ENCODE results near the gene APOBEC3H. TPM values are rescaled to one million over a fixed set of nuclear protein-coding genes. Genes with fewer than 3 reads are reported as not detected.

Gene APOBEC3H
- polyA plus RNA-seq, 1 experiment = 0.11 TPM

- ChIA-PET CTCF (no interaction called here), POLR2A (no interaction called here)
- Histone ChIP-seq H3K4me3 (ENCODE audit: low read depth, low read length) (no peak overlapping the region), H3K9me3 (ENCODE audit: control insufficient read depth, insufficient read depth, low read length) (no peaks in the 10 kb centered on the region; the same call in 1 of the 2 replicates), H3K27ac (ENCODE audit: low read depth, low read length) (no peak overlapping the region), H3K27me3 (ENCODE audit: control insufficient read depth, insufficient read depth, low read length) (no peaks in the 10 kb centered on the region)
- TF ChIP-seq, protein P1, sequence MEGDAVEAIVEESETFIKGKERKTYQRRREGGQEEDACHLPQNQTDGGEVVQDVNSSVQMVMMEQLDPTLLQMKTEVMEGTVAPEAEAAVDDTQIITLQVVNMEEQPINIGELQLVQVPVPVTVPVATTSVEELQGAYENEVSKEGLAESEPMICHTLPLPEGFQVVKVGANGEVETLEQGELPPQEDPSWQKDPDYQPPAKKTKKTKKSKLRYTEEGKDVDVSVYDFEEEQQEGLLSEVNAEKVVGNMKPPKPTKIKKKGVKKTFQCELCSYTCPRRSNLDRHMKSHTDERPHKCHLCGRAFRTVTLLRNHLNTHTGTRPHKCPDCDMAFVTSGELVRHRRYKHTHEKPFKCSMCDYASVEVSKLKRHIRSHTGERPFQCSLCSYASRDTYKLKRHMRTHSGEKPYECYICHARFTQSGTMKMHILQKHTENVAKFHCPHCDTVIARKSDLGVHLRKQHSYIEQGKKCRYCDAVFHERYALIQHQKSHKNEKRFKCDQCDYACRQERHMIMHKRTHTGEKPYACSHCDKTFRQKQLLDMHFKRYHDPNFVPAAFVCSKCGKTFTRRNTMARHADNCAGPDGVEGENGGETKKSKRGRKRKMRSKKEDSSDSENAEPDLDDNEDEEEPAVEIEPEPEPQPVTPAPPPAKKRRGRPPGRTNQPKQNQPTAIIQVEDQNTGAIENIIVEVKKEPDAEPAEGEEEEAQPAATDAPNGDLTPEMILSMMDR (IDR thresholded peaks at IDR 0.05; ENCODE audit: low read depth, low read length) = no peak
- DNase-seq (ENCODE audit: low read depth, low spot score) = no peak
Measured at GRCh38 chr22:39132281-39132680, 35.2 kb downstream of the APOBEC3H start.

DNA sequence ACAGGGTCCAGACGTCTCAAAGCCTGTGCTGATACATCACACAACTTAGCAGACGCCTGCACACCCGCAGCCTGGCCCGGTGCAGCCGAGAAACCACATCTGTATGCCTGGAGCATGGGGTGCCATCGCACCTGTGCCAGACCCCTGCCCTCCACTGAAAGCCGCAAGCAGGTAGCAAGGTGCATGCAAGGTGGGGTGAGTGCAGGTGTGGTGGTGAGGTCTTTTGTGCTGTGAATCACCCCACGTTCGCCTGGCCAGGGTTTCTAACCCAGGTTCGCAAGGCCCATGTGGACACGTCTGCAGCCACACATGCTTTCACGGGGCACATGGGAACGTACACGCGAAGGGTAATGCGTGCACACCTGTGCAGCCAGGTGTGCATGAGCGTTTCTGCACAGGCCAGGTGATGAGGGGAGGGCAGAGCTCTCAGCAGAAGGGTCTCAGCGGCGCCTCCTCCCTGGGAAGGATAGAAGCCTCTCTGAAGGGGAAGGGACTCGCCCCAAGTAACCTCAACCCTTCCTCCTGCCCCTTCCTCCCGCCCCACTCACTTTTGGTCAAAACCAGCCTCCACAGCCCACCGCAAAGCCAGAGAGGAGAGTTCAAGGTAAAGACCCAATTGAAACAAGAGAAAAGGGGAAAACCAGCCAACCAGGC is 36.0 kb downstream of the APOBEC3H start:
- H3K9me3 ChIP-seq (ENCODE audit: control insufficient read depth, insufficient read depth, low read length) = no peaks in the 10 kb centered on the region; the same call in 1 of the 2 replicates
- ChIA-PET POLR2A (no interaction called here), CTCF (no interaction called here)
- H3K4me3 ChIP-seq (ENCODE audit: low read depth, low read length) = no peak overlapping the region
- no peak overlapping the region for H3K27ac ChIP-seq (ENCODE audit: low read depth, low read length)
- no peaks in the 10 kb centered on the region for H3K27me3 ChIP-seq (ENCODE audit: control insufficient read depth, insufficient read depth, low read length)
- TF ChIP-seq, protein P1 (IDR thresholded peaks at IDR 0.05; ENCODE audit: low read depth, low read length) = no peak
- DNase-seq (ENCODE audit: low read depth, low spot score) = no peak

DNA sequence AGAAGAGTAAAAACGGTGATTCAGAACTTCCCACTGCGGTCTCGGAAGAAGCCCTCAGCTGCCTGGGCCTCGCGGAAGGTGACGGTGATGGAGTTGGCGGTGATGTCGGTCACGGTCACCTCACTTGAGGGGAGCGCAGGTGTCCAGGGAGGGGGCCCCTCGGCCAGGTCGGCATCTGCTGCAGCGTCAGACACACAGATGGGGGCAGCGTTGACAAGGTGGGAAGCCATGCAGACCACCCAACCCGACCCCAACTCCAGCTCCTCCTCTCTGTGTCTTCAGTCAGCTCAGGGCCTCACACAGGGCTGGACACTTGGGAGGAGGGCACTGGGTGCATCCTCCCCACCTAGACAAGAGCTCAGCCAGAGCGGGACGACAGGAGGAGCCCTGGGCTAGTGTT is 36.8 kb downstream of the APOBEC3H start:
- ChIA-PET CTCF (interaction anchor here (1.0 kb wide), 1 partner anchor 8 kb away, joined by 3 read pairs; no protein-coding TSS in a partner anchor), POLR2A (no interaction called here)

DNA sequence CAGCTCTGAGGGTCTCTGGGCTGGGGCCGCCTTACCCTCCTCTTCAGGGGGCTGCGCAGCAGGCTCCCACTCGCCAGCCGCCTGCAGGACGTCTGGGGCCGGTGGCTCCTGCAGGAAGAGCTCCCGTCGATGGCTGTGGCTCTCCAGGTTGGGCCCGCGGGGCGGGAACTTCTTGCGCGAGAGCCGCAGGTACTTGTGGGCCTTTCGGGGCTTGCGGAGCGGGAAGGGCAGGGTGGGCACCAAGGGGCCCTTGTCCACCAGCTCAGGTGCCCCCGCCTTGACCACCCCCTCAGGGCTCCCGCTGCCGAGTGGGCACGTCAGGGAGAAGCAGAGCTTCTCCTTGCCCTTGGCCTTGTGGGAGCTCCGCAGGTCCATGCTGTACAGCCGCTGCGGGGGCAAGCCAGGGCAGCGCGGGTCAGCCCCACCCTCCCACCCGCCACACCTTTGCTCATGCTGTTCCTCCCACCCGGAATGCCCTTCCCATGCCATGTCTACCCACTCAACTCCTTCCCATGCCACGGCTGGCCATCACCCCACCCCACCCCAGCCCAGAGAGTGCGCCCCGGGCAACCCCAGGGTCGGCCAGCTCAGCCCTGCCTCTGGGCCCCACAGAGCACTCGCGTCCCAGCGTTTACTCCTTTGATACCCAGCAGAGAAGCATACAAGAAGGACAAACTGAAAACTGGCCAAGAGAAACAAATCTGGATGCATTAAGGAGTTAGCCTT is 37.5 kb downstream of the APOBEC3H start:
- Histone ChIP-seq H3K27me3 (ENCODE audit: control insufficient read depth, insufficient read depth, low read length) (no peaks in the 10 kb centered on the region), H3K4me3 (ENCODE audit: low read depth, low read length) (no peak overlapping the region), H3K9me3 (ENCODE audit: control insufficient read depth, insufficient read depth, low read length) (no peaks in the 10 kb centered on the region; the same call in 1 of the 2 replicates), H3K27ac (ENCODE audit: low read depth, low read length) (no peak overlapping the region)
- POLR2A ChIA-PET = no interaction called here
- TF ChIP-seq, protein P1 (IDR thresholded peaks at IDR 0.05; ENCODE audit: low read depth, low read length) = no peak
- CTCF ChIA-PET = interaction anchor here (0.6 to 1.0 kb wide), 2 partner anchors 9 to 265 kb away, joined by 3 read pairs; no protein-coding TSS in a partner anchor
- DNase-seq (ENCODE audit: low read depth, low spot score) = no peak

More for the DNA sequence above, 36.8 kb downstream of the APOBEC3H start:
- H3K27ac ChIP-seq (ENCODE audit: low read depth, low read length) = no peak overlapping the region
- H3K9me3 ChIP-seq (ENCODE audit: control insufficient read depth, insufficient read depth, low read length) = no peaks in the 10 kb centered on the region; the same call in 1 of the 2 replicates
- TF ChIP-seq, protein P1 (IDR thresholded peaks at IDR 0.05; ENCODE audit: low read depth, low read length) = no peak
- DNase-seq (ENCODE audit: low read depth, low spot score) = no peak
- no peaks in the 10 kb centered on the region for H3K27me3 ChIP-seq (ENCODE audit: control insufficient read depth, insufficient read depth, low read length)
- no peak overlapping the region for H3K4me3 ChIP-seq (ENCODE audit: low read depth, low read length)

Data from AG04450 (cell line).